AG08395 (cell line): ENCODE data around the gene MROH2A.

ENCODE experiments used
- DNase-seq: peaks from one replicate; pipeline ENCODE4 v3.0.0; 2012; ENCODE audit warnings: mixed read lengths, low spot score

Gene MROH2A

GRCh38 chr2:233835230-233836186 lies 57.4 kb downstream of the MROH2A start:
- DNase-seq = no peak

DNA sequence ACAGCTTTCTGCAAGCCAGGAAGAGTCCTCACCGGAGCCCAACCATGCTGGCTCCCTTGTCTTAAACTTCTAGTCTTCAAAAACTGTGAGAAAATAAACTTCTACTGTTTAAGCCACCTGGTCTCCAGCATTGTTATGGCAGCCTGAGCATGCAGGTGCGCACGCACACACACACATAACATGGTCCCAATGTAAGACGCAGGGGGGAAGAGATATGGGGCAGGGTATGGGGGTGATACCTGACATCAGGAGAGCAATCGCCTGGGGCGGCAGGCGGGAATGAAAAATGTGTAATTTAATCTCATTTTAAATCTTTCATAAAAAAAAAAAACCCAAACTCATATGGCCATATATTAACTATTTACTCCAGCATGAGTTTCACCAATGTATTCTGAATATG lies 58.2 kb downstream of the MROH2A start:
- DNase-seq = no peak

- no peak for DNase-seq
Observed at GRCh38 chr2:233837694-233838229, 59.6 kb downstream of the MROH2A start.

DNA sequence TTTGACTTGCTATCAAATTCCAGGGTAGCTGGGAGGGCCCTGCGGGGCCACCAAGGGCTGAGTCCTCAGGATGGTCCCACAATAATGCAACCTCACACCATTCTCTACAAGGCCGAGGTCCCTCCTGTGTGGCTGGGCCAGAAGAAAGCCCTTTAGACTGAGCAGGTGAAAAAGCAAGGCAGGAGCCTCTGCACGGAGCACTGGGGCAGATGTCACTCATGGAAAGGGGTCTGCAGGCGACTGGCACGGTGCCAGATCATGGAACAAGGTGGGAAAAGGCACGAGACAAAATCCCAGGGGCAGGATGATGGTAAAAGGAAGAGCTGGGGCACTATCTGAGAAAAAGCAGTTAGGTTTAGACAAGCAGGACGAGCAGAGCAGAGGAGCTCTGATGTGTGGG lies 60.1 kb downstream of the MROH2A start:
- DNase-seq = no peak

- DNase-seq = no peak
Observed at GRCh38 chr2:233838726-233839446, 60.8 kb downstream of the MROH2A start.

DNA sequence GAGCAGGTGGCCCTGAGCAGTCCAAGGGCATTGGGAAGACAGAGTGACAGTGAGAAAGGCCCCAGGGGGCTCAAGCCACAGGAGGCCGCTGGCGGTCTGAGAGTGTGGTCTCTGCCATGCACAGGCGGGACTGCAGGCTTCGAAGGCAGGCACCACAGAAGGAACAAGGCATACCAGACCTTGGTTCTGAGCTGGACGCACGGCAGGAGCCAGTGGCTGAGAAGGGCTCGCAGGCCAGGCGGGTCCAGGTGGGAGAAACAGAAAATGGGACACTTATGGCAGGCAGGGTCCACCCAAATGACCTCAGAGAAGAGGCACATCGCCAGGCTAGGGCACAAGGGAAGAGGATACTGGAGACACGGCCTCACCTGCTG lies 61.3 kb downstream of the MROH2A start:
- DNase-seq = no peak

DNA sequence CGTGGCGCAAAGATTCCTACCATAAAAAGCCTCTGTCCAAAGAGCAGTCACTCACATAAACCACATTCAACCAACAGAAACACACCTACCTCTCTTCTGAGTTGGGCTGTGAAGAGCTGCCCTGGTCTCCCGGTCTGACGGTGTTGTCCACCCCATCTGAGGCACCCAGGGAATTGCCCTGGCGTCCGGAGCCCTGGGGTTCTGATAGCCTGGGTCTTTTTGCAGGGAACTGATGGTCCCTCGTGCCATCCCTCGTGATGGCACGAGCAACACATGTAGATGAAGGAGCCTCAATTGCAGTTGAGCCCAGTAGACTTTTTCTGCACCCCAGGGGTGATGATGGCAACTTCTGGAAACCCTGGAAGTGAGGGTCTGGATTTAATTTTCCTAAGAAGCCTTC lies 62.4 kb downstream of the MROH2A start:
- DNase-seq = no peak

GRCh38 chr2:233841183-233841582 lies 63.1 kb downstream of the MROH2A start:
- DNase-seq = no peak

DNA sequence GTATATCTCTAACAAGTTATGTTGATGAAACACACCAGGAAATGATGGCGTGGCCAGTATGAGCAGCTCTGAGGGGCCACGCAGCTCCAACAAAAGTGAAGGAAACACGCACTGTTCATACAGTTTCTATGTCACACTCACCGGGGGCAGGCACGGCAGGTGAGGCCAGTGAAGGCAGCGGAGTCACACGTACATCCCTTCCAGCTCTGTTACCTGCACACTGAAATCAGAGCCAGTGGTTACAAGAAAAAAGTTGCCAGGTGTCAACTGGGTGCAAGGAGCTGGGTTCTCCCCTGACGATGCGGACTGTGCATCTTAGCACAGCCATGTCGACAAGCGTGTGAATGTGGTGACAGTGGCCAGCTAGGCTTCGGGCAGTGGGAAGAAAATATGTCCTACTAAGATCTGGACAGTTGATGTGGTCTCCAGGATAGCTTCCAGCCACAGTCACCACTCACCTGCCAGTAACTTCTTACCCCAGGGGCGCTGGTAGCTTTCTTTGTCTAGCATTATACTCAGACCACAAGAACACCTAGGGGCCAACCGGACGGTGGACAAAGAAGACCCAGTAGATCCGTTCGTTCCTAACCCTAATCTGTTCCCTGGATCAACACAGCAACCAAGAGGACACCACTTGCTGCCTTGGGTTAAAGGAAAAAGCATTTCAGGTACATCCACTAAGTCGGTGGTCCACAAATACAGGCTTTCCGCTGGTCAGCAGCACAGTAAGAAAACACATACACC lies 66.1 kb downstream of the MROH2A start:
- no peak for DNase-seq

- no peak for DNase-seq
Observed at GRCh38 chr2:233844836-233845235, 66.7 kb downstream of the MROH2A start.

DNA sequence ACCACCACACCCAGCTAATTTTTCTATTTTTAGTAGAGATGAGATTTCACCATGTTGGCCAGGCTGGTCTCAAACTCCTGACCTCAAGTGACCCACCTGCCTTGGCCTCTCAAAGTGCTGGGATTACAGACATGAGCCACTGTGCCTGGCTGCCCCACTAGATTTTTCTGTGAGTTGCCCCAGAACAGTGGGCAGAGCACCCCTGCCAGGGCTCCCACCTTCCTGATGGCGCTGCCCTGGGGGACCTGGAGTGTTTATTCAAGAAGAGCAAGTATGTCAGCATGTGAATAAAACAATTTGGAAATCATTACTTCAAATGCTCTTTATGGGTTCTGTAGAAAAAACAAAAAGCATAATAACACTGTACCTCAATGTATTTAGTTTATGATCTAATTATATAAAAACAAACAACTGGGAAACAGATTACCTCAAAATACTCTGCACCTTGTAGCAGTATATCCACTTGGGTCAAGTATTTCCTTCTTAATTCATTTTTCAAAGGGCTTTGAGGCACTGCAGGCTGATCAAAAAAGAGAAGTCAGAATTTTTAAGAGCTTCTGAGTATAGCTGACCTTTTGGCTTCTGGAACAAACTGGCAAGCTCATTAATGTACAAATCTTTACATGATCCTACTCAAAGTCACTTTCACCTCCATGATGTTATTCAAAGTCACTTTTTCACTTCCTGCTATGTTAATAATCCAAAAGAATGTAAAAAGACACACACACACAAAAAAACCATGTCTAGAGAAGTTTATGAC lies 67.4 kb downstream of the MROH2A start:
- DNase-seq = no peak

DNA sequence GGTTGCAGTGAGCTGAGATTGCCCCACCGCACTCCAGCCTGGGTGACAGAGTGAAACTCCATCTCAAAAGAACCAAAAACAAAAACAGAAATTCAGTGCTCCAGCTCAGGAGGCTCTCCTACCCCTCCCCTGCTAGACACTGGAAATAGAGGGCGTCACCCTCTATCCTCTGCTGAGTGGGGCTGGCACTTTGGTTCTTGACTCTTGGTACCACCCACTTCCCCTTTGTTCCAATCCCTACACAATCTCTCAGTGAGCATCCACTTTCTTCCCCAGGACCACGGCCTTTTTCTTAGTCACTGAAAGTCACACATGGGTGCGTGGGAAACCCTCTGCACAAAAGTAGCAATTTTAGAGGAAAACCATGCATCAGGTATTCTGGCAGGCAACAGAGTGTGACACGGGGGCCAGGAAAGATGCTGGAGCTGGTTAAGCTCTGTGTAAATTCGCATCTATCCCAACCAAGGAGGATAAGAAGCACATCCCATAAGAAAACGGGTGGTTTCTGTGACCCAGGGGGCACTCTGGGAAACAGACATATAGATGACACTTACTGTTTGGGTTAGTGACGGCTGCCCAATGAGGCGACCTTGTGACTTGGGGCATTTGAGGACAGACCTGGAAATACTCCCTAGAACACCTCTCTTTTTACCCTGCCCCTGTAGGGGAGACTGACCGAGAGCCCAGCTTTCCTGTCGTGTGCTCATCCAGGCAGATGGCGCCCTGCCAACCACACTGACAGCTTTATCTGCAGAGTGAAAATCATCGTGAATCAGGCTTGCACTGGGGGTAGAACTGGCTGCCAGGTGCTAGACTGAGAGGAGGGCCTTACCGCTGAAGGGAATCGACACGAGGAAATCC lies 68.5 kb downstream of the MROH2A start:
- DNase-seq = no peak

DNA sequence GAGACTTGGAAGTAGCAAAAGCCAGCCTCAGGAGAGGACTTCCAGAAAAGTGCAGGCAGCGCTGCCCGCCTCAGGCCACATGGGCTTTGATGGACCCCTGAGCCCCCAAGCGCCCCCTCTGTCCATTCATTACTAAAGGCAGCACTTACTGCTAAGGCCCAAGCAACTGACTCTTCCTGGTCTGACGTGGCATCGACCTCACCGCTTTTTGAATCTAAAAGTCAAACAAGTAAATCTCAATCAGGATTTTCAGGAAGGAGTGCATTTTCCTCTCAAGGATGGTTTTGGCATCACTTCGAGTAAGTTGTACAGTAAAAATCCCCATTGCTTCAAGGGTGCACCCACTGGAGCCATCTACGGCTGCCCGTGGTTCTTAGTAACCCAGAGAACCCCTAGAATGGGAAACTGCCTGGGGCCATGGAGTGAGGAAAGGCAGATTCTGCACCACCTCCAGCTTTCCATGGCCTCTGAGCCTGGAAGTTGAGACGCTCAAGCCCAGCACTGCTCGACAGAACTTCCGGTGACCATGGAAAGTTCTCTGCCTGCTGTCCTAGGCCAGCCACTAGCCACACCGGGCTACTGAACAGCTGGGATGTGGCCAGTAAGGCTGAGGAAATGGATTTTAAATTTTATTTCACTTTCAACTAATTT lies 69.2 kb downstream of the MROH2A start:
- no peak for DNase-seq

- DNase-seq = no peak
Observed at GRCh38 chr2:233848276-233848675, 70.1 kb downstream of the MROH2A start.

DNA sequence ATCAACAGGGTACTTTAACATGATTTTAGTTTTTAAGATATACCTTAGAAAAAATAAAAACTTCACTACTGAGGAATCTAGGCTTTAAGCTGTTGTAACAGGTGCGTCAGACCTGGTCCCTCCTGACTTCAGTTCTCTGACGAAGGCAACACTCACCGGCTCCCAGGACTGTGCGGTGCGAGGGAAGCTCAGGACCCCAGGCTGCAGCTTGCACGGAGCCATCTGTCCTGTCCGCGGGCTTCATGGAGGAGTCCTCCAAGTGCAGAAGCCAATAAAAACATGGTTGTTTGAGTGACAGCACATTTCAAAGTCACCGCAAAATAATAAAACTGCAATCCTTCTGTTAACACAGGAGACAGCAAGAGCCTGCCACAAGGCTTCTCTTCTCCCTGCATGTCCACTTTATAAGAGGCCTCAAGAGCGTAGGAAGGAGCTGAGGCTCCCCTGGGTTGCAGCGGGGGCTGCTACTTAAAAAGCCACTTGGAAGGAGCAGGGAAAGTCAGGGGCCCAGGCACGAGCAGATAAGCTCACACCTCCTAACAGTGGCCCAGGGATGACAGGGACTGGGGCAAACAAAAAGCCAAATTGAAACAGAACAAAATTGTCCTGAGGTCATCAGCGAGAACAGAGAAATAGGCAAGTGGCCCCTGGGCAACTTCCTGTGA lies 71.6 kb downstream of the MROH2A start:
- no peak for DNase-seq

- DNase-seq = no peak
Observed at GRCh38 chr2:233850745-233851144, 72.6 kb downstream of the MROH2A start.

GRCh38 chr2:233851169-233851568 lies 73.0 kb downstream of the MROH2A start:
- no peak for DNase-seq

DNA sequence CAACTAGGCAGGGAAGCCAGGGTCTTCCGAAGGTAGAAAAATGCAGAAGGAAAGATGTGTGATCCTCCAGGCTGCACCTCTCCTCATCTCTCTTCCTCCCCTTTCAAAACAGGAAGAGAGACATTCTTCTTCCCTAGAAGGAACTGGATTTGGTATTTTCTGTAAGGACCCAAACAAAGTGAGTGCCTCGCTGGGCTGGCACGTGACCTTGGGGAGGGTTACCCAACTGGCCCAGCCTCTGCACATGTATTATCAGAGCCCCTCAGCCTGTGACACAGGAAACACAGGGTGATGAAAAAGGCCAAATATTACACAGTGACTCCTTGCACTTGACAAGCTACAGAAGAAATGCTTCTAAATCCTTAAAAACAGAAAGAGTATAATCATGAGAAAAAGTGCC lies 73.9 kb downstream of the MROH2A start:
- DNase-seq = no peak

- DNase-seq = no peak
Observed at GRCh38 chr2:233853353-233853752, 75.2 kb downstream of the MROH2A start.

DNA sequence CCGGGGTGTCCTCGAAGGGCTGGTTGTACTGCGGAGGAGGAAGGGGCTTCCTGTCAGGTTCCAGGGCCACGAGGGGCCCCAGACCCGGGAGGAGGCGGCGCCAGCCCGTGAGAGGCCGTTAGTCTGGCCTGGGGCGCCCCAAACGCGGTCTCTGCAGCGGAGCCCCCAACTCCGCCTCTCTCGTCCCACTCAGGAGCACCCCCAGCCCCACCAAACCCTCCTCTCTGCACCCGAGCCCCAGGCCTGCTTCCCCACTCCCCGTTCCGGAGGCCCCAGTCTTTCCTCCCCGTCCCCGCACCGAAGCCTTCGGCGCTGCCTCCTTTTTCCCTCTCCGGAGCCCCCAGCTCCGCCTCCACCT lies 75.7 kb downstream of the MROH2A start:
- no peak for DNase-seq
